AG09319 (cell line): ENCODE results near the gene SULT1B1.

ENCODE experiments used
- DNase-seq: peaks from one replicate; pipeline ENCODE4 v3.0.0-alpha.2; 2010; ENCODE audit warnings: low read depth; ENCODE audit errors: extremely low read depth
- TF ChIP-seq, protein P1 (sequence below): IDR thresholded peaks from 2 replicates; pipeline ENCODE4 v1.5.1; 2011; ENCODE audit warnings: low read depth, mild to moderate bottlenecking, inconsistent platforms, low read length, moderate library complexity

SULT1B1 gene

DNA sequence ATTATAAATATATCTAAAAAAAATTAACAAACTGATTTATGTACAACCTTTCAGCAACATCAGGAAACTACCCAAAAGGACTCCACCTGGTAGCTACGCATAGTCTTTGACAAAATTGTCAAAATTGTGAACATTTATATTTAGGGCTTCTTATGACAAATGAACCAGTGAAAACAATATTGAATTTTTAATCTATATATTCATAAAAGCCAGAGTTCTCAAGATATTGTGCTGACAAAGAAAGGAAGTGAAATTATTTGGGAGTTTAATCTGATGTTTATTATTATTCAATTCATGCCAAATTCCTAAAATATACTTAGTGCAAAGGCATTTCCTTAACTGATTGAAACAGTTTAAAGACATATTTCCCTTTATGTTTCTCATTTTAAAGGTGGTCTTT lies 5.3 kb upstream of the SULT1B1 start:
- TF ChIP-seq, protein P1, sequence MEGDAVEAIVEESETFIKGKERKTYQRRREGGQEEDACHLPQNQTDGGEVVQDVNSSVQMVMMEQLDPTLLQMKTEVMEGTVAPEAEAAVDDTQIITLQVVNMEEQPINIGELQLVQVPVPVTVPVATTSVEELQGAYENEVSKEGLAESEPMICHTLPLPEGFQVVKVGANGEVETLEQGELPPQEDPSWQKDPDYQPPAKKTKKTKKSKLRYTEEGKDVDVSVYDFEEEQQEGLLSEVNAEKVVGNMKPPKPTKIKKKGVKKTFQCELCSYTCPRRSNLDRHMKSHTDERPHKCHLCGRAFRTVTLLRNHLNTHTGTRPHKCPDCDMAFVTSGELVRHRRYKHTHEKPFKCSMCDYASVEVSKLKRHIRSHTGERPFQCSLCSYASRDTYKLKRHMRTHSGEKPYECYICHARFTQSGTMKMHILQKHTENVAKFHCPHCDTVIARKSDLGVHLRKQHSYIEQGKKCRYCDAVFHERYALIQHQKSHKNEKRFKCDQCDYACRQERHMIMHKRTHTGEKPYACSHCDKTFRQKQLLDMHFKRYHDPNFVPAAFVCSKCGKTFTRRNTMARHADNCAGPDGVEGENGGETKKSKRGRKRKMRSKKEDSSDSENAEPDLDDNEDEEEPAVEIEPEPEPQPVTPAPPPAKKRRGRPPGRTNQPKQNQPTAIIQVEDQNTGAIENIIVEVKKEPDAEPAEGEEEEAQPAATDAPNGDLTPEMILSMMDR = no peak
- no peak for DNase-seq

DNA sequence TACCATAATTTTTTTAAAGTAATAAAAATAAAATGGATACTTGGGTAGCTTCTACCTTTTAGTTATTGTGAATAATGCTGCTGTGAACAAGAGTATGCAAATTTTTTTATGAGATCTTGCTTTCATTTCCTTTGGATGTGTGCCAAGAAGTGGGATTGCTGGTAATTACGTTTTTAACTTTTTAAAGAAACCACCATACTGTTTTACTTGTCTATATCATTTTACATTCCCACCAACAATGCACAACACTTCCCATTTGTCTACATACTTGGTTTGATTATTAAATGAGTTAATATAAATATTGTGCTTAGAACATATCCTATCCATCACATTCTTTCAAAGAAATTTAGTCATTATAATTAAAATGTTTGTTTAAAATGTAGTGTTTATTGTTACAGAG lies 3.9 kb upstream of the SULT1B1 start:
- TF ChIP-seq, protein P1 = no peak
- no peak for DNase-seq

DNA sequence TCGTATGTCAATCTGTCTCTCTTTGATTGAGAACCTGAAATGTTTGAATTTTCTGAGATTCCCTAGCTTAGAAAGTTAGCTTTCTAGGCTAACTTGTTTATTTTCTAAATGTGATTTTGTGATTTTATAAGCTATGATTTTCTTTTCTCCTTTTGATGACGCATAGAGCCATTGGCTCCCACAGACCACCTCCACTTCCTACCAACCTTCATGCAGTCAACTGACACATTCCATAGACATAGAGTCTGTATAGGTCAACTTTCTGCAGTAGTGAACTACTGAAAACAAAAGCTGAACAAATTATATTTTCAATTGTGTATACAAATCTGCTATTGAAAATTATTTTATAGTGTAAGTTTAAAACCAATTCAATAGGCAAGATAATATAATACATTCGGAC lies 2.8 kb upstream of the SULT1B1 start:
- TF ChIP-seq, protein P1 = no peak
- DNase-seq = no peak

DNA sequence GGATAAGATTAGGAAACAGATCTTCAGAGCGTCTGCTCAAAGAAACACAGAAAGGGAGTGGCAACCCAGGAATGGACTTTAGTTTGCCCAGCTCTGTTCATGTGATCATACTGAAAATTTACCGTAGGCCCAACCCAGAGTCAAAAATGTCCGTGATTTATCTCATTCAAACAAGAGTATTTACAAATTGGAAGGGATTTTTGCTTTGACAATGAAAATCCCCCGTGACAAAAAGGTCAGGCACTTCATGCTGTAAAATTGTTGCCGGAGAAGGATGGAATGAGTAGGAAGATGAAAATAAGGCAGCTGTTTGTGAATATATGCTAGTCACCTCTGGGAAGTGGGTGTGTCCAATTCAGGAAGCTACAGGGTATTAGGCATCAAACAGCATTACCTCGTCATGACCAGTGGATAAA lies 1.2 kb downstream of the SULT1B1 start:
- DNase-seq = no peak

DNA sequence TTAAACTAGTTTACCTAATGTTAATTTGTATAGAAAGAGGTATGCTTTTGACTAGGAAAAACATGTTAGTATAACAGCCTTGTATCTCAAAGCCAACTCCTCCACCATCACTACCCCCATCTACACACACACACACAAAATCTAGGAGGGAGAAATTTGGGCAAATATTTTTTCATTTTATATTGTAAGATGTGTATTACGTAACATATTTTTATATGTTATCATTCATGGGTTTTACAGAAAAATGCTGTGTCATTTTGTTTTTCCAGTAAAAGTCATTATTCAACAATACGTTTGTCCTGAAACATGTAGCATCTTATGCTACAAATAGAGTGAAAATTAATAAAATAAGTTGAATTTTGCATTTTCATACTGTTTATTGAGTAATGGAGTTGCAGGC lies 3.0 kb downstream of the SULT1B1 start:
- TF ChIP-seq, protein P1 = no peak
- DNase-seq = no peak

More for the DNA sequence above, 1.2 kb downstream of the SULT1B1 start:
- TF ChIP-seq, protein P1 = no peak

DNA sequence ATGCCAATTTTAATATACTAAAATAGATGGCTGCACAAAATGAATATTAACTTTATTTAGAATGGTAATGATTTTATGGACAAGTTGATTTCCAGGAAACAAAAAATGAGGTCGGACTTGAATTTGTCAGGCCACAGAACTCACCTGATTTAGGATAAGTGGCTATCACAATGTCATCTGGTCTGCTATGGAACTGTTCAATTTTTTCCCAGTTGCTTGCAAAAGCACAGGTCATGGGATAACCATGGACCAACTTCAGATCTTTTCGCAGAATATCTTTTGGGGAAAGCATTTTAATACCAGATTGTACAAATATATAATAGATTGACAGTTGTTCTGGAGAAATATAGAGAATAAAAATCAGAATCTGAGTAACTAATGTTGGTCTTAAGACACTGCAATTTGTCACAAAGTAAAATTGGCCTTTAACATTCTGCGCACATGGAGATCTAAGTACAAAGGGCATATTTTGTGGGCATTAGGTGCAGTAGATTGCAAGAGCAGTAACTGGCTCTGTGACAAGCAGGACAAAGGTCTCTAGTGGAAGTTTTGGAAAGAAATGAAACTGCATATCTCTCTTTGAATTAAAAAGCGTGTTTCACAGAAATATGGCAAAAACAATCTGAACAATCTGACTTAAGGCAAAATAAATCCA lies 5.4 kb downstream of the SULT1B1 start:
- TF ChIP-seq, protein P1 = no peak
- no peak for DNase-seq

DNA sequence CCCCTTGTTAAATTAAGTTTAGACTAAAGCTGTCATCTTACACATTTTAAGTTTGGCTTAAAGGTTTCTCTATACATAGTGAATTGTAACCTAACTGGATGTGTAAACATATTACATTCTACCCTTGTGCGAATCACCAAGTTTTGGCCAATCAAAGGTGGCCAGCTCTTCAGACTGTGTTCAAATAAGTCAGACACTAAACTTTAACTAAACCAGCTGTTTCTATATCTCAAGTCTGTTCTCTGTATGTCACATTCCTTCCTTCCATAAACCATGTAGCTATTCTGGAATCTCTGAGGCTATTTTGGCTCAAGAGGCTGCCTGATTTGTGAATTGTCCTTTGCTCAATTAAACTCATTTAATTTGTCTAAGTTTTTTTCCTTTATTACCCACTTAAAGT lies 6.7 kb downstream of the SULT1B1 start:
- DNase-seq = no peak
- TF ChIP-seq, protein P1 = no peak
